ENCODE results near the gene WNT7A.

GRCh38 chr3:13826672-13827071 is 53.2 kb downstream of the WNT7A start:
- TF ChIP-seq POLR2A (IDR thresholded peaks at IDR 0.05; ENCODE audit: low read depth, low read length) (no peak), POLR2AphosphoS5 (IDR thresholded peaks at IDR 0.05; ENCODE audit: low read depth, low read length) (no peak), TAF1 (IDR thresholded peaks at IDR 0.05; ENCODE audit: low read depth, low read length) (no peak), SPI1 (IDR thresholded peaks at IDR 0.05; ENCODE audit: low read depth, low read length) (no peak), PAX5 (IDR thresholded peaks at IDR 0.05; ENCODE audit: insufficient read depth, low read length, severe bottlenecking) (no peak)
